UCSD-AML1 (cell line): Measurements from ENCODE around the gene DBT.
"Not testable (repeated sequence)": the region's sequence is repeated elsewhere in the genome, so short reads cannot be mapped to it uniquely, and the experiment has no call there.

Source experiments
- DNase-seq: peaks from one replicate; lab custom pipeline; 2025; ENCODE audit not compliant: unreplicated experiment; lab: John Stamatoyannopoulos, UW

The DBT gene

DNA sequence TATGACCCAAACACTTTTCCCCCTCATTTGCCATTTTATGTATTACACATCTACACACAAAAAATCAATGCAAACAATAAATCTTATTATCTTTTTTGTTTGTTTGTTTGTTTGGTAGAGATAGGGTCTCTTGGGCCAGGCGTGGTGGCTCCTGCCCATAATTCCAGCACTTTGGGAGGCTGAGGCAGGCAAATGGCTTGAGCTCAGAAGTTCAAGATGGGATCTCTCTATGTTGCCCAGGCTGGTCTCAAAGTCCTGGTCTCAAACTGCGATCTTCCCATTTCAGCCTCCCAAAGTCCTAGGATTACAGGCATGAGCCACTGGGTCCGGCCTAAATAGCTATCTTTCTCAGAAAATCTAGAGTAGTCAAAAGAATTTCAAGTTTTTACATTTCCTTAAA is 1.2 kb upstream of the DBT start:
- DNase-seq, result no peak

DNA sequence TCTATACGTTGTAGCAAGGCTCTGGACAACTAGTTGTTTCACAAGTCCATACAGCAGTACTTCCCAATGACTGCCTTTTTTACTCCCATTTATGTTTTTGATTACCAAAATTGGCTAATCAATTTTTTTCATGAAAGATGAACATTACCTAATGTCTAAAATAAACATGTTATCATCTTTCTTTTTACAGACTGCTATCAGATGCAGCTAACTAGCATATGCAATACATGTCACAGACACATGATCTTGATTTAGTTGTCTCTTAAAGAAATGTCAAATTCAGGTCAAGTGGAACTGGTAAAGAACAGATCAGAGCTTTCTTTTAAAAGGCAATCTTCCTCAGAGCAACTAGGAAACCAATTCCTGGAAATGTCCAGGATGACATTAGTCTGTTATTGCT is 630 bp upstream of the DBT start:
- no peak for DNase-seq

DNA sequence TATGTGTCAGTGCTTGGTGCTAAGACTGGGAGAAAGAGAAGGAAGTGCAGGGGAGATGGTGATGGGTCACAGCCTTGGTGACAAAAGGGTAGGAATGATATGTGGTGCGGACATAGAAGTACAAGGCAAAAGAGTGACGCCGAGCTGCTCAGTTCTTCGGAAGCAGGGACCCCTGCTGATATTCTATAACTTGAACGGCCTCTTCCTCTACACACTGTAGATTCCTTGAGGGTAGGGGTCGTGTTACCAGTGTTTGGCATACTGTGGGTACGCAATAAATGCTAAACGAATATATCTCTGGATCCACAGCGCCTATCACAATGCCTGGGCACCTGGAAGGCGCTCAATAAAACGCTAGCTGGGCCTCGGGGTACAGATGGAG is 488 bp downstream of the DBT start:
- DNase-seq, result no peak

DNA sequence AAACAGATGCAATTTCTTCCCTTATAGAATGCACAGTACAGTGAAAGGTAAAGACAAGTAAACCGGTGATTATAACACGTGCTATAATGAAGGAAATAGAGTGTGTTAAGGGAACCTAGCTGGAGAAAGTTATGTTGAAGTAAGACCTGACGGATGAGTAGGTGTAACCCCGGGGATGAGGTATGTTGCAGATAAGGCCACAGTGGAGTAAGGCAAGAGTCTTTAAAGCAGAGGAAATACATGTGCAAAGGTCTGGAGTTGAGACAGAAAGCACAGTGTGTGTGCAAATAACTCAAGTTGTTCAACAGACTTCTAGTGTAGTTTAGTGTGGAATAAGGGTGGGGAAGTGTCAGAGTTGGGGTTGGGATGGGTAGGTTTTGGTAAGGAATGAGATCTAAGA is 2.9 kb downstream of the DBT start:
- no peak for DNase-seq

DNA sequence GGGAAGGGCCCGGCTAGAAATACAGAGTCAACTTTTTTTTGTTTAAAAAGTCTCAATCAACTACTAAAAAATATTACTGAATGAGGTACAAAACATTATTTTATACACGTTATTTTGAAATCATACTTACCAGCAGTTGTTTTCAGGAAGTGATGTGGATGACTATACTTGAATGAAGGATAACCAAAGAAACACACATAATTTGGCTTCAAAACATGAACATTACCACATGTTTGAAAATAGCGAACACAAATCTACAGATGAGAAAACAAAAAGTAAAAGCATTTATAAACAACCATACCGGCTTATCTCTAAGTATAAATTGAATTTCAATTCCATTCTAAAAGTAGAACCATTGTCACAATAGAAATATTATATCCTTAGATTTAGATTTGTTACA is 9.0 kb downstream of the DBT start:
- DNase-seq, result no peak

DNA sequence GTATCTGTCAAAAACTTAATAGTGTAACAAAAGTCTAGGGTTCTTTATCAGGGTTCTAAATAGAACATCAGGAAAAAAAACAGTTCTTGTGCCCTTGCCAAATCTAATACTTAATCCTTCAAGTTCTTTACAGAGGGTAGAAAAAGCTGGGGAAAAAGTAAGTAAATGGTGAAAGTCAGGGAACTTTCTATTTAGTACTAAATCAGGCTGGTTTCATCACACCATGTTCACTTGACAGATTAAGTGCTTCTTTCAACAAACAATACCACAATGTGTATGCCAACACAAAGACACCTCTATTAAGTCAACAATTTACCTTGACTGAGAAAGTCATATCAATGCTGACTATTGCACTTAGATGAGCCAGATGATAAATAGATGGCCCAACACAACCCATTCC is 9.7 kb downstream of the DBT start:
- DNase-seq, result no peak

DNA sequence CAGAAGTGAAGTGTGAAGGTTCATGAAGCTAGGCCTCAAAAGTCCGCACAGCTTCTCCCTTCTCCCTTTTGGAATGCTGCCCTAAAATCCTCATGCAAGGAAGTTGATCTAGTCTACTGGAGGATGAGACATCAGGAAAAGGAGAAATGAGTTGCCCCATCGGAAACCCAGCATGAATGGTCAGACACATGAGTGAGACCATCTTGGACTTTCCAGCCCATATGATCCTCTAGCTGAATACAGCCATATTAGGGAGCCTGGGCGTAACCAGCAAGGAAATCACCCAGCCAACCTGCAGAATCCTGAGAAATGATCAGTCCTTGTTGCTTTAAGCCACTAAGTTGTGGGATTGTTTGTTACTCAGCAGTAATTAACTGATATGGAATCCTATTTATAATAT is 12.5 kb downstream of the DBT start:
- DNase-seq, result no peak

DNA sequence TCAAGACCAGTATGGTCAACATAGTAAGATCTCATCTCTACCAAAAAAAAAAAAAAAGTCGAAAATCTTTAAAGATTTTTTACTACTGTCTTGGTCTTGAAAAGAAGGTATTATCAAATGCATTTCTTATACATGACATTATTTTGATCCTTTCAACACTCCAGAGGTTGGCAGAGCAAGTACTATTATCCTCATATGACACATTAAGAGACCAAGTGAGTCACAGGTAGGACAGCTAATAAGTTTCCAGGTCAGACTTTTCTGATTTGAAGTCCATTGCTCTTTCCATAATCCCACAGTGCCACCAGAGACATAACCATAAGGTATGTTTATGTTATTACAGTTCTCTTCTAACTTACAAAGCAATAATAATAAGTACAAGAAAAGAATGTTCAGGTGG is 15.2 kb downstream of the DBT start:
- no peak for DNase-seq

DNA sequence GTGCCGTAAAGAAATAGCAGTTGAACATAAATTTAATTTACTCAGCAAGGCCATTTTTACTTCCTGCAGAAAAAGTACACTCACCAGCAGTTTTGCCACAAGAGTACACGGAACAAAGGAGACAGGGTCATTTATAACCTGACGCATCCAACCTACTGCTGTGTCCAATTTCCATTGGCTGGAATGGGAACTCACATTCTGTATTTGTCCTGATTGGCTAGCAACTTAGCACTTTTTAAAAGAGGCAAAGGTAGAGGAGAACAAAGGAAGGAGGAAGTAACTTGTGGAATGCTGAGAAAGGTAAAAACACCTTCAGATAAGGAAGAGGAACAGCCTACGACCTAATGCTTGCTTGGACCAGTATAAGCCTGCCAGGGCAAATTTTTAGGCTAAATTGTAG is 16.1 kb downstream of the DBT start:
- DNase-seq, result not testable (repeated sequence)

DNA sequence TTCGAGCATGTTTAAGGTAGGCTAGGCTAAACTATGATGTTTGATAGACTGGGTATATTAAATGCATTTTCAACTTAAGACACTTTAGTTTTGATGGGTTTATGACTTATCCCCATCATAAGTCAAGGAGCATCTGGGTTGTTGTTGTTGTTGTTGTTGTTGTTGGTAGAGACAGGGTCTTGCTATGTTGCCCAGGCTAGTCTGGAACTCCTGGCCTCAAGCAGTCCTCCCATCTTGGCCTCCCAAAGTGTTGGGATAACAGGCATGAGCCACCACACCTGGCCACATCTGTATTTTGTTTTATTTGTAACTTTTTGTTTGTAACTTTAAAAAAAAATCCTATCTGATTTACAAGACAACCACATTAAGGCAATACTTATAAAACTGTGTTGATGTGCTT is 17.5 kb downstream of the DBT start:
- DNase-seq, result no peak

DNA sequence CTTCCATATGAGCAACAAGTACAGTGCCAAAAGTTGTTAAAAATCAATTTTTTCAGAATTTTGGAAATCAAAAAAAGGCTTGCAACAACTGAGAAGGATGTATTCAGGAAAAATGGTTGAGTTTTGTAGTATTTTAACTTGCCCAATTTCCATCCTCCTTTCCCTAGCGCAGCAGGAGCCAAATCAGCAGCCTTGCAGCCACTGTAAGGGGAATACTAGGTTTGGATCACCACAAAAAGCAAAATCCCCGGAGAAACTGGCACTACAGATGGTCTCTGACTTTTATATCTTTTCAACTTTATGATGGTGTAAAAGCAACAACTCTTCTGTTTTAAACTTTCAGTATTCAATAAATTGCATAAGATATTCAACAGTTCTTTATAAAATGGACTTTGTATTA is 17.9 kb downstream of the DBT start:
- DNase-seq, result no peak

DNA sequence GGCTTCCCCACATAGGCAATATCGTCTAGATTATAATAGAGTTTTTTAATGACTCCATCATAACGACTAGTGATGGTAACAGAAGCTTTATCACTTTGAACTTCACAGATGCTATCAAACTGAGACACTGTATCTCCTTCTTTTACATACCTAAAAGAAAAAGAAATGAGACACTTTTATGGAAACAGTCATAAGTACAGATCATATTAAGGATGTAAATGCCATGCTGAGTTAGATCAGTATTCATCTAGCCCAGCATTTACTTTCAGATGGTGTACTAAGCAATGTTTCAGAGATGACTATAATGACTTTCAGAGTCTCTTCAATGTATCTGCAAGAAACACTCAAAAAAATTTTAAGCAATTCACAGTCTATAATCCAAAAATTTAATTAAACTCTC is 18.9 kb downstream of the DBT start:
- no peak for DNase-seq

DNA sequence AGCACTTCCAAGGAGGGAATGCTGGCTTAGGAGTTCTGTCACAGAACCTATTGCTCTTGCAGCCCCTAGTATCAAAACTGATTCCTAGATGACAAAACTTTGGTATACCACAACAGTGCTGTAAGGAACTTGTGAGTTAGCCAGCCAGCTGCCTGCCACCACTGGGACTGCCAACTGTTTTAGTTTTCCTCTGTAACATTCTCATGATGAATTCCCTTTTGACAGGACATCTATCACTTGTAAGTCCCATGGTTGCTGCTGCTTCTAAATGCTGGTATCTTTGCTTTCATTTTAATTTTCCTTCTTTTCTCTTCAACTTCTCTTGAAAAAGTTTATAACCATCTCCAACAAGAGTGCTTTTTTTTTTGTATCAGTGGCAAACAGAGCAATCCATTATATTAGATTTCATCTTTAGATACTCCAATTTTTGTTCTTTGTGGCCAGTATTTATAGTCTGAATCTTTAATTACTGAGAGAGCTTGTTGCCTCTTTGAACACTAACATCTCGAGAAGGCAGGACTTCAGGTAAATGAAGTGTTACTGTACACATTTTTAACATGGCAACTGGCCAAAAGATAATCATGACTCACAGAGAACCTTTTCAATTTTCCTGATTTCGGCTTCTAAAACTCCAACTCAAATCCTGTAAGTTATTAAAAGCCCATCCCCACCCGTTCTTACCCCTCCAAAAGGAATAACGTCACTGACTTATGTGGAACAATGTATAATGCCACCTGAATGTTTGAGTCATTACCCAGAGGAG is 19.8 kb downstream of the DBT start:
- no peak for DNase-seq

DNA sequence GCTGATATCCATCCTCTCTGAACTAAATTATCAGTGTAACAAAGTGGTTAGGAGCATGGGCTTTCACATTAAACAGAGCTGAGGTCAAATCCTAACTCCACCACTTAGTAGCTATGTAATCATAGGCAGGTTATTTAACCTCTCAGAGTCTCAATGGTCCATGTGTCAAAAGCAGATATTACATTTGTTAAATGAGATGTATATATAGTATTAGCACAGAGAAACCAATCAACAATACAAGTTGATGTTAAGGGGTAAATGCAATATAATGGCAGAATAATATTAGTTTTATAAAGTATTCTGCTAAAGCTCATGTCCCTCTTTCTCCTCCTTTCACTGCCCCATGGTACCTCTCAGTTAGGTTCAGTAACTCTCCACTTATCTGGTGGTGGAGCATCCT is 27.2 kb downstream of the DBT start:
- DNase-seq, result no peak

DNA sequence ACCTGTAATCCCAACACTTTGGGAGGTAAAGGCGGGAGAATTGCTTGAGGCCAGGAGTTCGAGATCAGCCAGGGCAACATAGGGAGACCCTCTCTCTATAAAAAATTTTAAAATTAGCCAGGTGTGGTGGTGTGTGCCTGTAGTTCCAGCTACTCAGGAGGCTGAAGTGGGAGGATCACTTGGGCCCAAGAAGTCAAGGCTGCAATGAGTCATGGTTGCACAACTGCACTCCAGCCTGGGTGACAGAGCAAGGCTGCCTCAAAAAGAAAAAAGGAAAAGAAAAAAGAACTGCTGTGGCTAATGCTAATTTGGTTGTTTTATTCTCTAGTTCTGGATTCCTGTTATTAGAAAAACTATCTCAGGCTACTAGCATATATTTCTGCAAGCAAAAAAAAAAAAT is 29.8 kb downstream of the DBT start:
- DNase-seq, result no peak

DNA sequence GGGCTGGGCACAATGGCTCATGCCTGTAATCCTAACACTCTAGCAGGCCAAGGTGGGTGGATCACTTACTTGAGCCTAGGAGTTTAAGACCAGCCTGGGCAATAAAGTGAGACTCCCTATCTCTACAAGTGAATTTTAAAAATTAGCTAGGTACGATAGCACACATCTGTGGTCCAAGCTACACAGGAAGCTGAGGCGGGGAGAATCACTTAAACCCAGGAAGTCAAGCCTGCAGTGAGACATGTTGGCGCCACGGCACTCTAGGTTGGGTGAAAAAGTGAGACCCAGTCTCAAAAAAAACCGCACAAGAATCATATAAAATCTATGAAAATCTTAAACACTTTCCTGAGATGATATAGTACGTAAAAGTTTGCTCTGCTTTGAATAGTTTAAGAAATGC is 30.2 kb downstream of the DBT start:
- no peak for DNase-seq

DNA sequence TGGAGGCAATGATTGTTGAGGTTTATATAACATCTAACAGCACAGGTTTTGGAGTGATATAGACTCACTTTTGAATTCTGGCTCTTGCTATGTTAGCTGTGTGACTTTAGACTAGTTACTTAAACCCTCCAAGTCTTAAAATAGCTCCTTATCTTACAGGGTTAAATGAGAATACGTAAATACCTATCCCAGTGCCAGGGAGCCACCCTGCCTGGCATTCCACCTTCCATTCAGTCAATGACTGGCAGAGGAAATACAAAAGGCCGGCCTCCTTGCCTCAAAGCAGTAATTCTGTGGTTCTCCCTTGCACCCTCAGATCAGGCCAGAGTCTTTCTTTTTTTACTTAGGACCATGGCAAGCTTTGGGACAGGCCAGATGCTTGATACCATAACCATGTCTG is 31.8 kb downstream of the DBT start:
- DNase-seq, result no peak

DNA sequence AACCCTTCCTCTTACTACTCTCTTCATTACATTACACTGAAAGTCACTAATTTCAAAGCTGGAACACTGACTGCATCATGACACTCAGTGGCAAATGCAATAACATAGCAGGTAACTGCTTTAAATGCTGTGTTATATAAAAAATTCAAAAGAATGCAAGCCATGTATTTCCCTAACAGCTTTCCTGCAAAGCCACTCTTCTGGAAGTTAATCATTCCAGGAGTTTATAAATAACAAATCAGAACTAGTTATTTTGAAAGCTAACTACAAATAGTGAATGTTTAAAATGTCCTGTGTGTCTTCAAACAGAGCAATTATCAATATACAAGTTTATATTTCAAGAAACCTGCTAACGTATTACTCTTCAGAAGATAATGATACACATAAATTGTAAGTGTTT is 34.5 kb downstream of the DBT start:
- DNase-seq, result no peak

DNA sequence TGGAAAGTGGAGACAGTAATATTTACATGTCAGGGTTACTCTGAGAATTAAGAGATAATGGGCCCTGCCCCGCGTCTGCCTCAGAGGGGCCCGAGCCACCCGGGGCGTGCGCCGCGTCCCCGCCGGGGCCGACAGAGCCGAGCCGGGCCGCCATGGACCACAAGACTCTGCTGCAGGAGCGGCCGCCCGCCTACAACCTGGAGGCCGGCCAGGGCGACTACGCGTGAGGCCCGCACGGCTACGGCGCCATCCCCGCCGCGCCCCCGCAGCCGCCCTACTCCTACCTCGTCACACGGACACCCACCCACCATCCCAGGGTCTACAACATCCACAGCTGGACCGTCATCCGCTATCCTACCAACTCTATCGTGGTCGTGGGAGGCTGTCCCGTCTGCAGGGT is 36.5 kb downstream of the DBT start:
- no peak for DNase-seq

DNA sequence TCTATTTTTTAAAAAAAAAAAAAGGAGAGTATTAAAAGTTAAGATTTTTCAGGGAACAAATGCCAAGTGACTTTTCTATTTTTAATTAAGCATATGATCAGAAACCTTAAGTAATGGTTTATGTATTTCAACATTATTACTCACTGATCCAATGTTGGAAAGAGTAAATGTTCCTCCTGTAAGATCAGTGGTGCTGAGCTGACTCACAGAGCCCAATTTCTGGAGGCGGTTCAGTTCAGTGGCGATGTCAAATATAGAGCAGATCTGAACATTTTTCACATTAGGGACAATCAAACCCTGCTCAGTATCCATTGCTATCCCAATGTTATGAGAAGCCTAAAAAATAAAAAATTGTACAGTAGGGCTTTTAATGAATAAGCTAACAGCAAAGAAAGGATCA is 43.3 kb downstream of the DBT start:
- DNase-seq, result no peak

DNA sequence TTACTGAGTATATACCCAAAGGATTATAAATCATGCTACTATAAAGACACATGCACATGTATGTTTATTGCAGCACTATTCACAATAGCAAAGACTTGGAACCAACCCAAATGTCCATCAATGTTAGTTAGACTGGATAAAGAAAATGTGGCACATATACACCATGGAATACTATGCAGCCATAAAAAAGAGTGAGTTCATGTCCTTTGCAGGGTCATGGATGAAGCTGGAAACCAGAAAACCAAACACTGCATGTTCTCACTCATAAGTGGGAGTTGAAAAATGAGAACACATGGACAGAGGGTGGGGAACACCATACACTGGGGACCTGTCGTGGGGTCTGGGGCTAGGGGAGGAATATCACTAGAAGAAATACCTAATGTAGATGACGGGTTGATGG is 44.0 kb downstream of the DBT start:
- not testable (repeated sequence) for DNase-seq

DNA sequence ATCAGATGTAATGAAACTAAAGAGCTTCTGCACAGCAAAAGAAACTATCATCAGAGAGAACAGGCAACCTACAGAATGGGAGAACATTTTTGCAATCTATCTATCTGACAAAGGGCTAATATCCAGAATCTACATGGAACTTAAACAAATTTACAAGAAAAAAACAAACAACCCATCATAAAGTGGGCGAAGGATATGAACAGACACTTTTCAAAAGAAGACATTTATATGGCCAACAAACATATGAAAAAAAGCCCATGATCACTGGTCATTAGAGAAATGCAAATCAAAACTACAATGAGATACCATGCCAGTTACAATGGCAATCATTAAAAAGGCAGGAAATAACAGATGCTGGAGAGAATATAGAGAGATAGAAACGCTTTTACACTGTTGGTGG is 44.5 kb downstream of the DBT start:
- DNase-seq, result not testable (repeated sequence)

DNA sequence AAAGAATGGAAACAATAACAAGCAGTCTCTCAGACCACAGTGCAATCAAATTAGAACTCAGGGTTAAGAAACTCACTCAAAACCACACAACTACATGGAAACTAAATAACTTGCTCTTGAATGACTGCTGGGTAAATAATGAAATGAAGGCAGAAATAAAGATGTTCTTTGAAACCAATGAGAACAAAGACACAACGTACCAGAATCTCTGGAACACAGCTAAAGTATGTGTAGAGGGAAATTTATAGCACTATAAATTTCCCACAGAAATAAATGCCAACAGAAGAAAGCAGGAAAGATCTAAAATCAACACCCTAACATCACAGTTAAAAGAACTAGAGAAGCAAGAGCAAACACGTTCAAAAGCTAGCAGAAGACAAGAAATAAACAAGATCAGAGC is 46.9 kb downstream of the DBT start:
- not testable (repeated sequence) for DNase-seq

DNA sequence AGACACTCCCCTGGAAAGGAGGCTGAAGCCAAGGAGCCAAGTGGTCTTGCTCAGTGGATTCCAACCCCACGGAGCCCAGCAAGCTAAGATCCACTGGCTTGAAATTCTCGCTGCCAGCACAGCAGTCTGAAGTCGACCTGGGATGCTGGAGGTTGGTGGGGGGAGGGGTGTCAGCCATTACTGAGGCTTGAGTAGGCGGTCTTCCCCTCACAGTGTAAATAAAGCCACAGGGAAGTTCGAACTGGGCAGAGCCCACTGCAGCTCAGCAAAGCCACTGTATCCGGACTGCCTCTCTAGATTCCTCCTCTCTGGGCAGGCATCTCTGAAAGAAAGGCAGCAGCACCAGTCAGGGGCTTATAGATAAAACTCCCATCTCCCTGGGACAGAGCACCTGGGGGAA is 49.6 kb downstream of the DBT start:
- not testable (repeated sequence) for DNase-seq
